HK-2 (cell line): ENCODE measurements around the gene CILP2.

Source experiments
- DNase-seq: peaks from one replicate; pipeline ENCODE4 v3.0.0-alpha.2; 2018; ENCODE audit not compliant: unreplicated experiment

CILP2 gene

DNA sequence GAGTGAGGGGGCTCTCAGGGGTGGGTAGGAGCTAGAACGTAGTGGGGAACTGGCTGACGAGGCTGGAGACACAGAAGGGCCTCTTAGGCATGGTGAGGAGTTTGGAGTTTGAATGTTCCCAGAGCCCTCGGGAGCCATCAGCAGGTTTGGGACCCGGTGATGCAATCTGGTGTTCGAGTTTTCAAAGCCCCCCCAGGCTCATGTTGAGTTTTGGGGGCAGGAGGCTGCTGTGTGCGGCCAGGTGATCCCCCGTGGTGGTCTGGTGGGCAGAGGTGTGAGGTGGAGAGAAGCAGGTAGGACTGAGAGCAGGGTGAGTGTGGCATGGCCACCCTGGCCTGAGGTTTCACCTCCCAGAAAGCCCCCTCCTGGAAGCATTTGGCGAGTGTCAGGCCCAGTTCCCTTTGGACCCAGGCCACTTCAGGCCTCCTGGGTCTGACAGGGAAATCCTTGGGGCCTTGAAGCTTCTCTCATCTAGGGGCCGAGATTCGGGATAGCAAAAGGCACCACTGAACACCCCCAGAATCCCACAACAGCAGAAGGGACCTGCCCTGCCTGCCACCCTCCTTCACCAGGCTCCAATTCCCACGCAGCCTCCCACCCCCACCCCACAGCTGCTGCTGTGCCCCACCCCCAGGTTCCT lies 8.2 kb upstream of the CILP2 start:
- no peak for DNase-seq

DNA sequence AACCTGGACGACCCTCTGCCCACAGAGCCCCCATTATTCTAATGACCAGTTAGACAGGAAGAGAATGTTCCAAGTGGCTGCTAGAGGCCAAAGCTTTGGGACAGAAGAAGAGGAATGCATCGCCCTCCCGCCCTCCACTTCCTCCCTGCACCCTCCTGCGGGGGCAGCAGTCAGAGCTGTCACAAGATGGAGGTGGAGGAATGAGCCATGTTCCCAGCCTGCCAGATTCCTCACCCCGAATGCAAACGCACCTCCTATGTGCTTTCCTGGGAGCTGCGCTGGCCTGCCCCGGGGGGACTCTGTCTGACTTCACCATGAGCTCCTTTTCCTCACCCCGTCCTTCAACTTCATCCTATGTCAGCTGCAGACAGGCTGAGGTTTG lies 7.7 kb upstream of the CILP2 start:
- DNase-seq = no peak

DNA sequence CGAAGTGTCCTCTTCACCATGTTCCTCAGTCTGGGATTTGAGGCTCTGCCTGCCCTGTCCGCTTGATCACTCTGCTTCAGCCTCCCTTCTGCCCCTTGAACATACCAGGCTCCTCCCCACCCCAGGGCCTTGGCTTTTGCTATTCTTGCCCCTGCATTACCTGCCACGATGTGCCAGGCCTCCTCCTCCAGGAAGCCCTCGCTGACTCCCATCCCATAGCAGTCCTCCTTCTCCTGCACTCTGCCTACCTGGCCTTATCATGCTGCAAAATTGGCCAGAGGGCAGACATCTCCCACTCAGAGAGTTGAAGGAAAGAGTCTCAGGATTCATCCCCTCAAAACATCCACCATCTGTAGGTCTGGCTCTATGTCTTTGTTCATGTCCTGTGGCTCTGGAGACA lies 7.2 kb upstream of the CILP2 start:
- DNase-seq = no peak

DNA sequence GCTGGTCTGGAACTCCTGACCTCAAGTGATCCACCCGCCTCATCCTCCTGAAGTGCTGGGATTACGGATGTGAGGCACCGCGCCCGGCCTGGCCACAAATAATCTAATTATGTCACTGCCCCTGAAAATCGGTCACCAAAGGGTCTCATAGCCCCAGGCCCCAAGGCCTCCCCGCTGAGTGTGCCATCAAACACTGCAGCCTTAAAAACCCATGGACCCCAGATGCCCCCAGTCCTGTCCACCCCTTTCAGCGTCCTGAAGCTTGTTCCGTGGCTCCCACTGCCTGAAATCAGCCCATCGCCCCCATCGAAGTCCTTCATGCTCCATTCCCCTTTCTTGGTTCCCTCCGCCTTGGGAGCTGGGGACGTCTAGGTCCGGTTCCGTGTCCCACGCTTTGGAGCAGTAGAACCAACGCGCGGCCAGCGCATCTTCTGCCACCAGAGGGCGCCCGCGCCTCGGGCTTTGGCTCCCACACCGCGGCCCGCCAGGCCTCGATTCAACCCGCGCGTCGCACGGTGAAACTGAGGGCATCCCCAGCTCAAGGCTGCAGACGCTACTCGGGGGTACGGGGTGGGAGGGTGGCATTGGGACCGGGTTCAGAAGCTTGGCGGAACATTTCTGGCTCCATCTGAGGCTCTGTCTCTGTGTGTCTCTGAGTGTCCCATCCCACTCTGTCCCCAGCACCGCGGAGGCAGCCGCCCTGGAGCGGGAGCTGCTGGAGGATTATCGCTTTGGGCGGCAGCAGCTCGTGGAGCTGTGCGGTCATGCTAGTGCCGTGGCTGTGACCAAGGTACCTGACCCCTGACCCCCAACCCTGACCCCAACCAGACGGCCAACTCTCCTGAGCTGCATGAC lies 5.9 kb upstream of the CILP2 start:
- no peak for DNase-seq

DNA sequence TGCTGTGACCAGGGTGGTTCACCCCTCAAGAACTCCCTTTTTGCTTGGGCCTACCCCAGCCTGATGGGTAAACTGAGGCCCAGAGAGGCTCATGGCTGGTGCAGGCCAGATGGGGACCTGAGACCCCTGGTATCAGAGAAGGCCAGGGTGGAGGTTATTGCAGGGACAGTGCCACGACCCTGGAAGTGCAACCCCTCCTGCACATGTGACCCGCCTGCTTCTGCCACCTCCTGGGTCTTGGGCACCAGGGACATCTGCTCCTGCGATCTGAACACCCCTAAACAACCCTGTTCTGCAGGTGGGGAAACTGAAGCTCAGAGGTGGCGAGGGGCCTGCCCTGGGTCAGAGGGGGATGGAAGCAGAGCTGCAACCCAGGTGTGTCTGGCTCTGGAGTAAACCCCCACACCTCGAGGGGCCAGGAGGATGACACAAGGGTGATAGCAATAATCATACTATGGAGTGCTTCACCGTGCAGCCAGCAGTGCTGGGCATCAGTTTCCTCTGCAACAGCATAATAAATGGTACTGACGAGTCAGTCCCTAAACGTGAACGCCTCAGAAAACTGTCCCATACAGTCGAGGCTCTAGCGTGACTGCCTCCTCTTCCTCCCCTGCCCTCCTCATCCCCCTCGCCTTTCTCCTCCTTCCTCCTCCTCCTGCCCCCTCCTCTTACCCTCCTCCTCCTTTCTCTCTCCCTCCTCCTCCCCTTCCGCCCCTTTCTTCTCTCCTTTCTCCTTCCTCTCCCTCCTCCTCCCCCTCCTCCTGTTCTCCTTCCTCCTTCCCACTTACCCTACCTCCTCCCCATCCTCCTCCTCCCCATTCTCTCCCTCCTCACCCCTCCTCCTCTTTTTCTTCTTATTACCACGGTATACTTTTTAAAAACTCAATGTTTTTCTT lies 5.0 kb upstream of the CILP2 start:
- DNase-seq = no peak

- no peak for DNase-seq
Measured at GRCh38 chr19:19533841-19534240, 4.2 kb upstream of the CILP2 start.

DNA sequence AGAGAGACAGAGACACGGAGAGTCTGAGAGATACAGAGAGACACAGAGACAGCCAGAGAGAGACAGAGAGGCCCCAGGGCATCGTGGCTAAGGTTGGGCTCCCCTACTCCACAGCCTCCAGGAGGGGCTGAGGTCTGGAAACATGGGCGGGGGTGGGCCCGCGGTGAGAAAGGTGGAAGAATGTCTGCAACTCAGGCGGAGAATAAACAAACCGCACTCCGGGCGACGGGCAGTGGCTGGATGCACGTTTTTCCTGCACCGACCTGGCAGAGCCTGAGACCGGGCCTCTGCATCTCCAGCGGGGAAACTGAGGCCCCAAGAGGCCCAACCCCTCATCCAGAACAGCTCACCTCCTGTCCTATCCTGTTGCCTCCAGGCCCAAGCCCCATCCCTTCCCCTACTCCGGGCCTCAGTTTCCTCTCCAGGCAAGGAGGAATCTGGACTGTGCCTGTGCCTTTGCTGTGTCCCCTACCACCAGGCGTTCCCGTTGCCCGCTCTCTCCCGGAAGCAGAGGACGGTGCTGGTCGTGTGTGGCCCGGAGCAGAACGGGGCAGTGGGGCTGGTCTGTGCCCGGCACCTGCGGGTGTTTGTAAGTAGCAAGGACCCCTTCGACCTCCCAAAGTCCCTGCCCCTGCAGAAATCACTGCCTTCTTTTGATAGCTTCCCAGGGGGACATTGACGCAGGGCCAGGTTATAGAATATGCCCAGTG lies 3.4 kb upstream of the CILP2 start:
- no peak for DNase-seq

GRCh38 chr19:19535311-19536191 lies 2.5 kb upstream of the CILP2 start:
- DNase-seq = no peak

DNA sequence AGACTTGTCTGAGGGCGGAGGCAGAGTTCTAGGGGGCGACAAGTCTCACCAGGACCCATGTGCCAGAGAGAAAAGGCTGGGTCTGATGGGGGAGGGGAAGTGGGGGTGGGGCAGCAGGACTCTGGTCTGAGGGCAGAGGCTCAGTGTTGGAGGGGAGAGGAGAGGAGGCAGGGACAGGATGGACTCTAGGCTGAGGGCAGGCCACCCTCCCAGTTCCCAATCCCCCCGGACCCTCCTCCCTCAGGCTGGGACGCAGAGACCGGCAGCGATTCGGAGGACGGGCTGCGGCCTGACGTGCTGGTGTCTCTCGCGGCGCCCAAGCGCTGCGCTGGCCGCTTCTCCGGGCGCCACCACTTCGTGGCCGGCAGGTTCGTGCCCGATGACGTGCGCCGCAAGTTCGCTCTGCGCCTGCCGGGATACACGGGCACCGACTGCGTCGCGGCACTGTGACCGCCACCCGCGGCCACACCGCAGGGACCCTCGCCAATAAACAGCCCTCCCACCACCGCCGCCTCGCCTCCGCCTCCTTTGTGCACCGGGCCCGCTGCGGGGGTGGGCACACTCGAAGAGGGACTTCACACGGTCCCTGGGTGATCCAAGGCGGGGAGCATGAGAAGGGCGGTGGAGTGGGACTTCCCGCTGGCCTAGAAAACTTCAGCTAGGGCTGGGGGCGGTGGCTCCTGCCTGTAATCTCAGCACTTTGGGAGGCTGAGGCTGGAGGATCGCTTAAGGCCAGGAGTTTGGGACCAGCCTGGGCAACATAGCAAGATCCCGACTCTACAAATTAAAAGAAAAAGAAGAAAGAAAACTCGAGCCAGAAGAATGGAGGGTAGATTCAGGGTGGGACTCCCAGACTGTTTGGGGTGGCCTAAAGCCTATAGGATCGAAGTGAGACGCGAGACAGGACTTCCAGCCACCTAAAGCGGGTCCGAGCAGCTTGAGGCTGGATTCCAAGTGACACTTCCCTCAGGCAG lies 703 bp upstream of the CILP2 start:
- no peak for DNase-seq

DNA sequence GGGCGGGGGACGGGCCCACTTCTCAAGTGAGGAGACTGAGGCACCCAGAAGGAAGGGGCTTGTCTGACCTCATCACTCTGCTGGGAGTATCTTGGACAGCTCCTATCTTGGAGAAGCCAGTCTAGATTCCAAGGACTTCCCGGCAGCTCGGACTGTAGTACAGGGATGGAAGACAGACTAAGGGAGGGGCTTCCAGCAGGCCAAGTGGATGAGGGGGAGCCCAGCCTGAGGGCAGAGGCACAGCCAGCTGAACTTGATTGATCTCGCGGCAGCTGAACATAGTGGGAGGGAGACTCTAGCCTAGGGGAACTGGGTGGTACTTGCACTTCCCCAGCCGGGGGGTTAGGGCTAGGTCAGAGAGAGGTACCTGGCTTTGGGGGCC lies 711 bp downstream of the CILP2 start:
- no peak for DNase-seq

- DNase-seq = no peak
Measured at GRCh38 chr19:19539698-19540063, 1.6 kb downstream of the CILP2 start.

DNA sequence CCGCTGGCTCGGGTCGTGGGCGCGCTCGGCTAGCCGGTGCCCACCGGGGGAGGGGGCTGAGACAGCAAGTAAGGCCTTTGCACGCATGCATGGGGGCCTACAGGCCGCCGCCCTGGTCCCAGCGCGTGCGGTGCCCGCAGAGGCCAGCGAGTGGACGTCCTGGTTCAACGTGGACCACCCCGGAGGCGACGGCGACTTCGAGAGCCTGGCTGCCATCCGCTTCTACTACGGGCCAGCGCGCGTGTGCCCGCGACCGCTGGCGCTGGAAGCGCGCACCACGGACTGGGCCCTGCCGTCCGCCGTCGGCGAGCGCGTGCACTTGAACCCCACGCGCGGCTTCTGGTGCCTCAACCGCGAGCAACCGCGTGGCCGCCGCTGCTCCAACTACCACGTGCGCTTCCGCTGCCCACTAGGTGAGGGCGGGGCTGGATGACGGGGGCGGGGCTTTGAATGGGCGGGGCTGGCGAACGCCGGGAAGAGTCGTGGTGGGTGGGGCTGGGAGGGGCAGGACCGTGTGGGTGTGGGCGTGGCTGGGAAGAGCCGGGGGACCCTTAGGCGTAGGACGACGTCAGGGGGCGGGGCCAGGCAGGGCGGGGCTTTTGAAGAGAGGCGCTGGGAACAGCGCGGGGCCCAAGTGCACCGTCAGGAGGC lies 2.1 kb downstream of the CILP2 start:
- DNase-seq = no peak

DNA sequence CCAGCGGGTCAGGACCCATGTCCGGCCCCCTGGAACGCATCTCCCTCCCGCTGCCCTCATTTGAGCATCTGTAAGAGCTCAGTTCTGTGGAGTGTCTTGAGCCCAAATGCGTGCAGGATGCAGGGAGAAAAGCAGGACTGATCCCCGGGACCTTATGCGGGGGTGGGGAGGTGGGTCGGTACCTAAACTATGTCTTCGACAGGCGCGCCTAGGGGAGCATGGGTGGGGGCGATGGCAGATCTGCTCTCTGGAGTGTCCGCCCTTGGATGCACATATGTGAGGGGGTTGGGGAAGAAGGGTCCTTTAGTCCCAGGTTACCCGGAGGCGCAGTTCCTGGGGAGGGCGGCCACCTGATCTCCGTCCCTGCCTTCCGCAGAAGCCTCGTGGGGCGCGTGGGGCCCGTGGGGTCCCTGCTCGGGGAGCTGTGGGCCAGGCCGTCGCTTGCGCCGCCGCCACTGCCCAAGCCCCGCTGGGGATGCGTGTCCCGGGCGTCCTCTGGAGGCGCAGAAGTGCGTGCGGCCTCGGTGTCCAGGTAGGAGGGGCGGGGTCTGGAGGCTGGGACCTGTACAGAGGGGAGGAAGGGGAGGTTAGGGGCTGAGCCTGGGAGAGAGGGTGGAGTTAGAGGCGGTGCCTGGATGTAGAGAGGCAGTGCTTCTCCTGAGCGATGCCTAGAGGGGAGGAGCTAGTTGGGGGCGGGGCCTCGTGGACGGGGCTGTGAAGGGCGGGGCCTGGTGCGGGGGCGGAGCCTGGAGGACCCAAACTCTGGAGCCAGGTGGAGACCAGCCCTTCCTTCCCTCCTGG lies 2.9 kb downstream of the CILP2 start:
- no peak for DNase-seq

DNA sequence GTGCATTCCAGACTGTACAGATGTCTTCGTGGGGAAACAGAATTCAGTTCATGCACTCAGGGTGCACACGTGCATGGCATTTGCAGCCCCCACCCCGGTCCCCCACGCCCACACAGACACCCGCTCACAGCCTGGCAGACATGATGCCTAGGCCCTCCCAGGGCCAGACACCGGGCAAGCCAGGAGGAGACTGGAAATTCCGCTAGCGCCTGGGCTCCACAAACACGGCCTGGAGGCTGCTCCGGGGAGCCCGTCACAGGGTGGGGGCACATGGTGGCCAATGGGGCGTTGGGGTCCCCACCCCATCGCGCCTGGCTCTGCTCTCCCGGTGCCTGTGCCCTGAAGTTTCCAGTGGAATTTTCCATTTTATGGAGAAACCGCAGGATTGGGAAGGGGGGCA lies 3.6 kb downstream of the CILP2 start:
- DNase-seq = no peak

DNA sequence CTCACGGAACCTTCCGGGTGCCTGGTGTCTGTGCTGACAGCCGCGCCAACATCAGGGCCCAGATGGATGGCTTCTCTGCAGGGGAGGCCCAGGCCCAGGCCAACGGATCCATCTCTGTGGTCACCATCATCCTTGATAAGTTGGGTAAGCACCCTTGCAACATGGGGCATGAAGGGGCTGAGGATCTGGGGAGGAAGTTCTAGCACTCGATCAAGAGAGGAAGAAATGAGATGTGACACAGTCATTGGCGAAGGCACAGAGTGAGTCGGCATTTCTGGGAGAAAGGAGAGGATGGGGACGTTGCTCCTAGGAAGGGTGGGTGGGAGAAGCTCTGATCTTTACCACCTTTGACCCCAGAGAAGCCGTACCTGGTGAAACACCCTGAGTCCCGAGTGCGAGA lies 4.4 kb downstream of the CILP2 start:
- no peak for DNase-seq

DNA sequence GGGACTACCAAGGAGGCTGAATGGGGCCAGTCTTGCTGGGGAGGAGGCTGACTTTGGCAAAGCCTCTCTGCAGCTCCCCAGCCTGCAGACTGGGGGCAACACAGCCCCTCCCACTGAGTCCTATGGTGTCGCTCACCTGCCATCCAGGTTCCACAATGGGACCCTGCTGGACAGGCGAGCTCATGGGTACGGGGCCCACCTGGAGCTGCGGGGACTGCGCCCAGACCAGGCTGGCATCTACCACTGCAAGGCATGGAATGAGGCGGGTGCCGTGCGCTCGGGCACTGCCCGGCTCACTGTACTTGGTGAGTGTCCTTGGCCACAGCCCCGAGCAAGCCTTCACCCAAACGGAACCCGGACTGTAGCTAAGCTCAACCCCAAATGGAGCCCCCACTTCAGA lies 5.0 kb downstream of the CILP2 start:
- DNase-seq = no peak

GRCh38 chr19:19543640-19544039 lies 5.6 kb downstream of the CILP2 start:
- no peak for DNase-seq

GRCh38 chr19:19544257-19544953 lies 6.3 kb downstream of the CILP2 start:
- no peak for DNase-seq
